SK-N-SH (cell line): ENCODE results near the gene NUDT22. TPM values are rescaled to one million over a fixed set of nuclear protein-coding genes. Genes with fewer than 3 reads are reported as not detected.

ENCODE experiments used
- CTCF ChIA-PET: fragments of 300-600, 350-600 bp; formaldehyde crosslinking; extraction: SDS; loops from one replicate; lab custom pipeline; 2021; lab: Yijun Ruan, JAX
- POLR2A ChIA-PET: fragments of 350-600 bp; sonication (Branson Sonifier 250); formaldehyde crosslinking; extraction: SDS; loops from one replicate; lab custom pipeline; 2020; ENCODE audit warnings: antibody characterized with exemption, inconsistent platforms; lab: Yijun Ruan, JAX
- DNase-seq: peaks from one replicate; pipeline ENCODE4 v3.0.0; 2012
- H2AFZ ChIP-seq: fragments of 200-600 bp; sonication (generic); 2 replicates; pipeline ENCODE4 v1.8.1; 2016; ENCODE audit warnings: antibody characterized with exemption, mild to moderate bottlenecking, low read depth
- H3F3A ChIP-seq: fragments of 200-600 bp; sonication (generic); replicated peaks from 2 replicates; pipeline ENCODE3; 2016; ENCODE audit warnings: antibody characterized with exemption, mild to moderate bottlenecking; ENCODE audit not compliant: insufficient read depth
- H3K27ac ChIP-seq, 2 experiments: fragments of 200-500 bp in 1 of 2; fragments of 200-600 bp in 1 of 2; sonication (Bioruptor generic) in 1 of 2; sonication (generic), shearing (Covaris generic) in 1 of 2; 2 replicates each; pipeline versions ENCODE4 v1.5.1 to v1.6.1; 2014 to 2016; ENCODE audit warnings: low read depth in 2 of 2, inconsistent platforms in 1 of 2, low read length in 1 of 2, mild to moderate bottlenecking in 1 of 2, mixed read lengths in 1 of 2
- H3K27me3 ChIP-seq: fragments of 200-600 bp; sonication (generic), shearing (Covaris generic); 2 replicates; pipeline ENCODE4 v1.6.1; 2016; ENCODE audit warnings: mixed run types; ENCODE audit not compliant: insufficient read depth
- H3K36me3 ChIP-seq, 2 experiments: fragments of 200-500 bp in 1 of 2; fragments of 200-600 bp in 1 of 2; sonication (Bioruptor generic) in 1 of 2; sonication (generic) in 1 of 2; replicated peaks in 1 of 2; 2 replicates each; pipeline versions ENCODE3 to v1.5.1; 2014 to 2016; ENCODE audit warnings: low read length in 1 of 2, mild to moderate bottlenecking in 1 of 2; ENCODE audit not compliant: insufficient read depth in 2 of 2, control insufficient read depth in 1 of 2
- H3K4me1 ChIP-seq, 2 experiments: fragments of 200-500 bp in 1 of 2; fragments of 200-600 bp in 1 of 2; sonication (Bioruptor generic) in 1 of 2; sonication (generic), shearing (Covaris generic) in 1 of 2; 2 replicates each; pipeline versions ENCODE4 v1.5.1 to v1.6.1; 2014 to 2016; ENCODE audit warnings: low read depth in 1 of 2, low read length in 1 of 2, mixed run types in 1 of 2; ENCODE audit not compliant: insufficient read depth in 2 of 2, control insufficient read depth in 1 of 2
- H3K4me2 ChIP-seq: fragments of 200-600 bp; sonication (generic), shearing (Covaris generic); 2 replicates; pipeline ENCODE4 v1.6.1; 2017; ENCODE audit warnings: mixed run types
- H3K4me3 ChIP-seq, 2 experiments: fragments of 200-500 bp in 1 of 2; fragments of 200-600 bp in 1 of 2; sonication (Bioruptor generic) in 1 of 2; sonication (generic), shearing (Covaris generic) in 1 of 2; 2 replicates each; pipeline versions ENCODE4 v1.5.1 to v1.8.1; 2014 to 2016; ENCODE audit warnings: low read depth in 2 of 2, inconsistent platforms in 1 of 2, low read length in 1 of 2, mild to moderate bottlenecking in 1 of 2, mixed read lengths in 1 of 2, moderate library complexity in 1 of 2
- H3K79me2 ChIP-seq: fragments of 200-600 bp; sonication (generic); 2 replicates; pipeline ENCODE4 v1.8.1; 2017; ENCODE audit warnings: mild to moderate bottlenecking; ENCODE audit not compliant: insufficient read depth
- H3K9ac ChIP-seq: fragments of 200-600 bp; sonication (generic); 2 replicates; pipeline ENCODE4 v1.6.1; 2017; ENCODE audit warnings: mixed run types
- H3K9me2 ChIP-seq: fragments of 200-600 bp; sonication (generic); 2 replicates; pipeline ENCODE4 v1.6.1; 2017; ENCODE audit warnings: mixed run types
- H3K9me3 ChIP-seq: fragments of 200-600 bp; sonication (generic); 2 replicates; pipeline ENCODE4 v1.6.1; 2017; ENCODE audit warnings: mixed run types, mild to moderate bottlenecking, moderate library complexity
- H4K20me1 ChIP-seq: fragments of 200-600 bp; sonication (generic); 2 replicates; pipeline ENCODE4 v1.6.1; 2017; ENCODE audit warnings: mild to moderate bottlenecking, mixed run types; ENCODE audit not compliant: insufficient read depth
- JUND ChIP-seq: IDR thresholded peaks from 2 replicates; pipeline ENCODE4 v1.4.0; 2012
- MEF2A ChIP-seq: IDR thresholded peaks from 2 replicates; pipeline ENCODE4 v1.4.0; 2012; ENCODE audit warnings: low read depth, borderline replicate concordance
- RXRA ChIP-seq: IDR thresholded peaks from 2 replicates; pipeline ENCODE4 v1.4.0; 2012; ENCODE audit warnings: low read depth, mild to moderate bottlenecking, borderline replicate concordance
- WGBS: methylation state at CpG from one replicate; pipeline ENCODE4 v1.1.6; 2017; ENCODE audit warnings: low lambda C conversion rate; 5-methylcytosine and 5-hydroxymethylcytosine counted together
- polyA plus RNA-seq, 3 experiments: library from polyadenylated mRNA; depleted of rRNA; stranded (reverse); fragments of >200 nt; gene quantifications; 2 replicates each; pipeline ENCODE4 v1.2.3, GENCODE V29; 2012
- TF ChIP-seq, protein P1 (sequence below): IDR thresholded peaks from 2 replicates; pipeline ENCODE4; 2012
- TF ChIP-seq, protein P2 (sequence below): IDR thresholded peaks from 2 replicates; pipeline ENCODE4 v1.4.0; 2012; ENCODE audit warnings: low read depth, borderline replicate concordance

The NUDT22 gene
- polyA plus RNA-seq, 1 of the 3 experiments (the other 2 are of a cell fraction): 72.7 TPM

GRCh38 chr11:64229090-64229743, 3.1 kb downstream of the NUDT22 start:
- peaks cover 0 to 4% of the 10 kb centered on the region in 2 experiments for H3K36me3 ChIP-seq
- no peaks in the 10 kb centered on the region for H3K9me2 ChIP-seq
- 90% methylated on average over 3 of the region's 12 CpGs for WGBS
- CTCF ChIA-PET: no interaction called here
- TF ChIP-seq RXRA (no peak), MEF2A (no peak)
- TF ChIP-seq, protein P1, sequence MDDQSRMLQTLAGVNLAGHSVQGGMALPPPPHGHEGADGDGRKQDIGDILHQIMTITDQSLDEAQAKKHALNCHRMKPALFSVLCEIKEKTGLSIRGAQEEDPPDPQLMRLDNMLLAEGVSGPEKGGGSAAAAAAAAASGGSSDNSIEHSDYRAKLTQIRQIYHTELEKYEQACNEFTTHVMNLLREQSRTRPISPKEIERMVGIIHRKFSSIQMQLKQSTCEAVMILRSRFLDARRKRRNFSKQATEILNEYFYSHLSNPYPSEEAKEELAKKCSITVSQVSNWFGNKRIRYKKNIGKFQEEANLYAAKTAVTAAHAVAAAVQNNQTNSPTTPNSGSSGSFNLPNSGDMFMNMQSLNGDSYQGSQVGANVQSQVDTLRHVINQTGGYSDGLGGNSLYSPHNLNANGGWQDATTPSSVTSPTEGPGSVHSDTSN: no peak
- H3F3A ChIP-seq: peaks cover 20% of the 10 kb centered on the region
- no peak overlapping the region for H2AFZ ChIP-seq
- DNase-seq: no peak
- POLR2A ChIA-PET: interaction anchor here (0.8 kb wide), 1 partner anchor 9 kb away, joined by 3 read pairs; no protein-coding TSS in a partner anchor
- H3K9ac ChIP-seq: no peak overlapping the region
- H3K27me3 ChIP-seq: no peaks in the 10 kb centered on the region
- H3K4me3 ChIP-seq: no peak overlapping the region
- H3K79me2 ChIP-seq: peaks cover 50% of the 10 kb centered on the region
- peak overlapping the region in 1 of 2 experiments; percentile 60; a peak in 2 of 4 replicates for H3K27ac ChIP-seq
- no peaks in the 10 kb centered on the region for H3K9me3 ChIP-seq
- no peaks in the 10 kb centered on the region for H4K20me1 ChIP-seq
- peak overlapping the region; percentile 90; the same call in 1 of the 2 replicates for H3K4me2 ChIP-seq
- peaks cover 15 to 58% of the 10 kb centered on the region in 2 experiments; a peak in 2 of 4 replicates for H3K4me1 ChIP-seq

GRCh38 chr11:64229744-64230170, 3.7 kb downstream of the NUDT22 start:
- DNase-seq: no peak
- H2AFZ ChIP-seq: no peak overlapping the region
- peak overlapping the region; percentile 54 to 60; a peak in 3 of 4 replicates for H3K27ac ChIP-seq
- ChIA-PET POLR2A (interaction anchor here (0.8 to 1.2 kb wide), 2 partner anchors 10 to 11 kb away, joined by 3 read pairs; partner anchors contain the start of gene FKBP2), CTCF (interaction anchor here (1.5 kb wide), 1 partner anchor 16 kb away, joined by 5 read pairs; no protein-coding TSS in a partner anchor)
- TF ChIP-seq, protein P2, sequence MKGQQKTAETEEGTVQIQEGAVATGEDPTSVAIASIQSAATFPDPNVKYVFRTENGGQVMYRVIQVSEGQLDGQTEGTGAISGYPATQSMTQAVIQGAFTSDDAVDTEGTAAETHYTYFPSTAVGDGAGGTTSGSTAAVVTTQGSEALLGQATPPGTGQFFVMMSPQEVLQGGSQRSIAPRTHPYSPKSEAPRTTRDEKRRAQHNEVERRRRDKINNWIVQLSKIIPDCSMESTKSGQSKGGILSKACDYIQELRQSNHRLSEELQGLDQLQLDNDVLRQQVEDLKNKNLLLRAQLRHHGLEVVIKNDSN: no peak
- TF ChIP-seq JUND: 0 out of 2 replicates have a peak, but pooled peaks have one; percentile 3
- peaks cover 20% of the 10 kb centered on the region for H3F3A ChIP-seq
- H3K9ac ChIP-seq: no peak overlapping the region
- peak overlapping the region; percentile 90 for H3K4me2 ChIP-seq
- no peaks in the 10 kb centered on the region for H3K9me3 ChIP-seq
- H3K4me3 ChIP-seq: peak overlapping the region; percentile 73 to 75
- peaks cover 15 to 54% of the 10 kb centered on the region in 2 experiments; a peak in 2 of 4 replicates for H3K4me1 ChIP-seq
- no peaks in the 10 kb centered on the region for H3K9me2 ChIP-seq
- H3K36me3 ChIP-seq: peaks cover 0 to 4% of the 10 kb centered on the region in 2 experiments
- peaks cover 50% of the 10 kb centered on the region for H3K79me2 ChIP-seq
- no peaks in the 10 kb centered on the region for H3K27me3 ChIP-seq
- H4K20me1 ChIP-seq: no peaks in the 10 kb centered on the region
- 74% methylated on average over 13 of the region's 13 CpGs for WGBS
